Cerebellar nuclear complex (tissue), 1 donor: ENCODE results near the gene ST13.
"Not testable (repeated sequence)": the region's sequence is repeated elsewhere in the genome, so short reads cannot be mapped to it uniquely, and the experiment has no call there.

Experiments used
- DNase-seq, 2 experiments: peaks; one replicate each; lab custom pipeline; 2025; lab: John Stamatoyannopoulos, UW

Gene ST13

DNA sequence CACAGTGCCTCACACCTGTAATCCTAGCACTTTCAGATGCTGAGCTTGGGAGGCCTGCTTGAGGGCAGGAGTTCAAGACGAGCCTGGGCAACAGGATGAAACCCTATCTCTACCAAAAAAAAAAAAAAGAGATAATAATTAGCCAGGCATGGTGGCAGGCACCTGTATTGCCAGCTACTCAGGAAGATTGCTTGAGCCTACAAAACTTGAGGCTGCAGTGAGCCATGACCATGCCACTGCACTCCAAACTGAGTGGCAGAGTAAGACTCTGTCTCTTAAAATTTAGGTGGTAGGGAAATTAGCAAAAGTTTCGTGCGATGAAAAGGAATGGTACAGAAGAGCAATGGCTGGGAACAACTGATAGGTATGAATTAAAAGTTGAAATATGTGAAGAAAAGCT lies 18.0 kb downstream of the ST13 start:
- no peak for DNase-seq

DNA sequence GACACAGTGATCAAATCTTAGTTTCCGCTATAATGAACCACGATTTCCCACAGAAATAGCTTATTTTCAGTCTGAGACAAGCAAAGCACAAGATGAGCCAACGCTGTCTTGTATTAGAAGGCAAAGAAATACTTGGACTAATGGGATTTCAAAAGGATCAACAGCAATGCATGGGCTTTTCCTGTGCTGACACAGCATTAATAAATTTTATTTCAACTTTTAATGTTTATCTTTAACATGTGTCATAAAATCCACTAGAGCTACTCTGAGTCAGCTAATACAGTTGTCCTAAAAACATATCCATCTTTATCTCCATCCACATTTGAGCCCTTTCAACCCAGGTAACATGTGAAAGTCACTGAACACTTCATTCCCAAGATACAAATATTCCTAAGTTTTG lies 21.8 kb downstream of the ST13 start:
- DNase-seq, result no peak

DNA sequence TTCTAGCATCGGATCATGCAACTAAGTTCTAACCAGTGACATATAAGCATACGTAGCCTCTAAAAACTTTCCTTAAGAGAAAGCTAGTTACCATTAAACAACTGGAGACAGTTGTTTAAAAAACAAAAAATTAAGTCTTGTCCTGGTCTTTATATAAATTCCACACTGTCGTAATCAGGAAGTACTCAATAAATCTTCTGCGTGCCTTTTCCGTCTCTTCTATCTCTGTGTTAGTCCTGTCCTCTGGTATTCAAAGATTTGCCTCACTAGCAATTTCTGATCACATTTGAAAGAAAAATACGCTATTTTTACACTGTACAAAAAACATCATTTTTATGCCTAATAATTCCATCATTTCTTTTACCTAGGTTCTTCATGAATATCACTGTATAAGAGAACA lies 27.3 kb downstream of the ST13 start:
- no peak for DNase-seq

DNA sequence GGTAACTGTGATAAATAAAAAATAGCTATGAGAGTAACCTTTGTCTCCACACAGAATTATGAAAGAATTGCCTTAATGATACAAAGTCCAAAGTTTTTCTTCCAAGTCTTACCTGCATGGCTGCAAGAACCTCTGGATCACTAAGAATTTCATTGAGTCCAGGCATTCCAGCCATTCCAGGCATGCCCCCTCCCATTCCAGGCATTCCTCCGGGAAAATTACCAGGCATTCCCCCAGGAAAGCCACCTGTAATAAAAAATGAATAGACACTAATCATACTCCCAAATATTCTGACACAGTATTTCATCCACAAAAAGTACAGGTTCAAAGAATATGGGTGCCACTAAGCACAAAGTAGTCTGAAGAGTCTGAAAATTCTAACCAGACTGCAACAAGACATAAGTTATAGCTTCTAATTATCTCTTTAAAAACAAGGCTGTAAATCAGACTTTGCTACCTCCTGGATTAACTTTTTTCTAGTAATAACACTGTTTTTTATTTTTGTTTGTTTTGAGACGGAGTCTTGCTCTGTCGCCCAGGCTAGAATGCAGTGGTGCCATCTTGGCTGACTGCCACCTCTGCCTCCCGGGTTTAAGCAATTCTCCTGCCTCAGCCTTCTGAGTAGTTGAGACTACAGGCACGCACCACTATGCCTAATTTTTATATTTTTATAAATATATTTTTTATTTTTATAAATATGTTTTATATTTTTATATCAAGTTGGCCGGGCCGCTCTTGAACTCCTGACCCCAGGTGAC lies 29.3 kb downstream of the ST13 start:
- no peak for DNase-seq

DNA sequence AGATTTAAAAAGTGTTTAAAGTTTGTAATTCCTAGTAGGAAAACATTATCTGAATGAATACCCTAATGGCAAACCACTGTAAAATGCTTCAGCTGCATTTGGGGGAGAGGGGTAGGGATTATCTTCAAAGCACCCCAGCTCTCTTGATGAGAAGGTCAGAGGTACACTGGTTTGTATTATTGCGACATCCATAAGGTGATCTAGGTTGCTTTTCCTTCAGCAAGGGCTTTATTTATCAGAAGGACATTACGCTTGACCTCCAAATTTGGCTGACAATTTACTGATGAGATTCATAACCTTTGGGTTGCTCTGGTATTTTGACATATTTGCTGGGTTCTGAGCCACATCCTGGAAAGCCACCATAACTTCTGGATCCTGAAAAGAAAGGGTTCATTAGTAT lies 30.1 kb downstream of the ST13 start:
- not testable (repeated sequence) for DNase-seq

DNA sequence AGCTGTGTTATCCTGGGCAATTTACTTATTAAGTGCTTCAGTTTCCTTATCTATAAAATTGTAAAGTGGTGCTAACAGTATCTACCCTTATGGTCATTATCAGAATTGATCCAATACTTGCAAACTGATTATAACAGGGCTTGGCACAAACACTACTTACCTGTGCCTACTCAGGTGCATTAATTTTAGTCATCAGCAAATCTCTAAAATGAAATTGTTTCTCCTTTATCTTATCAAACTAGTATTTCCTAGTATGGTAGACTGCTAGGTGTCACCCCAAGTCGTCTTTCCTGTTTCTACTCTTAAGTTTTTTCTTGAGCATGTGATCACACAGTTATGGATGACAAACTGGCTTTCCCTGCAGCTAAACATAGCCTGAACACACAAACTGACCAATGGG lies 33.0 kb downstream of the ST13 start:
- DNase-seq, result no peak

DNA sequence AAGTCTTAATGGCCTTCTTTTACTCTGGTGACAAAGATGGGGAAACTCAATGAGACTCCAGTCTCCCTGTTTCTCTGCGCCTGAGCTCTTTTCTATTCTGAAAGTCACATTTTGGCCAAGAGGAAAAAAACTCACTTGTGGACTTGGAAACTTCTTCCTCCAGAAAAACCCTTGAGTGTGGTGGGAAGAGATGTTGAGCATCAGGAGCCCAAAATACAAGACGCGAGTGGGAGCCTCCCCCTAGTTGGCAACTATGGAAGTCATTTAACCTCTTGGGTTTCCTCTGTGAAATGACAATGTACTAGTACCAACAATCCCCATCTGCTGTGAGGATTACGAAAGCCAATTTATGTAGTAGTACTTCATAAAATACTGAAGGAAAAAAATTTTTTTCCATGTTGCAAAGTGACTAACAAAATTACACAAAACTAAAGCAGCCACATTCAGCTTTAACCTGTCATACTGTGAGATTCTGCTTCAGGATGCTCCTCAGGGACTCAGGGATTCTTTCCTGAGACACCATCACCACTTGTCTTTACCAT lies 36.8 kb downstream of the ST13 start:
- no peak for DNase-seq

DNA sequence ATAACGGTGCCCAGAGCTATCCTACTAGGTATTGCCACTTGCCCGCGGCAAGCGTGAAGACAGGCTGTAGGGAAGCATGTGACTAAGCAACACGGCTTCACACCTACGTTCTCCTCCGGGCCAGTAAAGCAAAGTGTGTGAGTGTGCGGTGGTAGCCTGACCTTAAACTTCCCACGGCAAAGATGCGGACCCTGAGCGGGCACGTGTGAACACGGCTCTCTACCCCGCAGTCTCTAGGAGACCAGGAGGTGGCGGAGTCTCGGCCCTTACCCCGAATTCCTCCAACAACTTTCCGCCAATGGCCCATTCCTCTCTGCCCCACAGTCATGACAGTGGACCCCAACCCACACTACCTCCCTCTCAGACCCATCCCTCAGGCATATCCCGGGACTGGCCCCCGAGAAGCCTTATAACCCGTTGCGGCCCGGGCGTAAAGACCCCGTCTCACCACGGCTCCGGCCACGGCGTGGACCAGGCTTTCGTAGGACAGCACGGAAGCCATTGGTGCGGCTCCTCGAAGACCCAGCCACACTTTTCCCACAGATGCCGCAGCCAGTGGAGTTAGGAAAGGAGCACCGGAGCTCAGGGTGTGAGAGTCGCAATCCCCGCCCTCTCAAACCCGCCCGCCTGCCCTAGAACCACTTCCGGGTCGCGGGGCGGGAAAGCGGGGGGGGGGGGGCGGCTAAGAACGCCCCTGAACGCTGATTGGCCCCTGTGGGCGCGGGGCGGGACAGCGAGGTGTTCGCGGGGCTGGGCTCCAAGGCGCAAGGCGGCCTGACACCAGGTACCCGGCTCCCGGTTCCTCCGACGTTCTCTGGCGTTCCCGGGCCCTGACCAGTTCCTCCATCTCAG lies 37.5 kb downstream of the ST13 start, which contains the start of gene SLC25A17:
SLC25A17 (minus strand) TSS at position 600 of the 852 bp plus-strand sequence; CDS start at position 502, 98 bp downstream.
- peak in 1 of 2 experiments; percentile 71 for DNase-seq

DNA sequence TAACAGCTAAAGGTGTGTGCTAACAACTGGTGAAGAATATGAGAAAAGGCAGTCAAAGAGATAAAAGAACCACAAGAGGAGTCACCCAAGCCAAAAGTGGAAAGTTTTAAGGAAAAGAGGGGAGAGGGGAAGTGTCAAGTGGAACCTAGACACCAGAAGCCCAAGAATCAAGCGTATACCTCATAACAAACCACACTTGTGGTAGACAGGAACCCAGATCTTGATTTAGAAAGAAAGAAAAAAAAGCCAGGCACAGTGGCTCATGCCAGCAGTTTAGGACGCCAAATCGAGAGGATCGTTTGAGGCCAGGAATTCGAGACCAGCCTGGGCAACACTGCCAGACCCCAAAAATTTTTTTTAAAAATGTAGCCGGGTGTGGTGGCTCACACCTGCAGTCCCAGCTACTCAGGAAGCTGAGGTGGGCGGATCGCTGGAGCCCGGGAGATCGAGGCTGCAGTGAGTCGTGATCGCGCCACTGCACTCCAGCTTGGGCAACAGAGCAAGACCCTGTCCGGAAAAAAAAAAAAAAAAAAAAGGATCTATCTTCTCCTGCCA lies 38.2 kb downstream of the ST13 start:
- DNase-seq, result no peak

DNA sequence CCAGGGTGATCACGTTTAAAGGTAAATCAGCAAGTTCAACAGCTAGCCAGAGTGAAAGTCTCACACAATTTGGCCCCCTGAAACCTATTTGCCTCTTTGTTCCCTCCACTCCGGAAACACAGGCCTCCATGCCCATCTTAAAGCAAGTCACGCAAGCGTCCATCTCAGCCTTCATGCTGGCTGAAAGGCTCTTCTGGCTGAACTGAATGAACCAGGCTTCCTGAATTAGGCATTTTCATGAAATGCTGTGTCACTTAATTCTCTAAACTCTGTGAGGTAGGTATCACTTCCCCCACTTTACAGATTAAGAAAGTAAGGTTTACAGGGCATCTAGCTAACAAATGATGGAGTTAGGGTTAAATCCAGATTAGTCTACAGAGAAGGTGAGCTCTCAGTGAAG lies 38.7 kb downstream of the ST13 start:
- DNase-seq, result no peak

DNA sequence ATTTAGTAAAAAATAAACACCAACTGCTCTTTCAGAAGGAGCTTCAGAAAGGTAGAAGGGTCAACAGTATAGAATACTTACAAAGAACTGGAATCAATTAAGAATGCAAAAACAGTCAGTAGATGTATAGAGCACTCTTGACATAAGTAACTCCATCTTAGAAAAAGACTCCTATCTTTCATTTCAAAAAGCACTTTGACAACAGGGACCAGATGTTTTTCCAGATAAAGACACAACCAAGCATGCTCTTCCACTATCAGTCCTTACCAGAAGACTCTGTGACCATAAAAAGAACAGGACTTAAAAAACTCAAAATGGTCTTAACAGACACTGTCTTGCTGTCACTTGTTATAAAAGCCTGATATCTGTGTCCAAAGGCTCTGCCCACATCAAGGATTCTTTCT lies 42.5 kb downstream of the ST13 start:
- DNase-seq, result no peak

DNA sequence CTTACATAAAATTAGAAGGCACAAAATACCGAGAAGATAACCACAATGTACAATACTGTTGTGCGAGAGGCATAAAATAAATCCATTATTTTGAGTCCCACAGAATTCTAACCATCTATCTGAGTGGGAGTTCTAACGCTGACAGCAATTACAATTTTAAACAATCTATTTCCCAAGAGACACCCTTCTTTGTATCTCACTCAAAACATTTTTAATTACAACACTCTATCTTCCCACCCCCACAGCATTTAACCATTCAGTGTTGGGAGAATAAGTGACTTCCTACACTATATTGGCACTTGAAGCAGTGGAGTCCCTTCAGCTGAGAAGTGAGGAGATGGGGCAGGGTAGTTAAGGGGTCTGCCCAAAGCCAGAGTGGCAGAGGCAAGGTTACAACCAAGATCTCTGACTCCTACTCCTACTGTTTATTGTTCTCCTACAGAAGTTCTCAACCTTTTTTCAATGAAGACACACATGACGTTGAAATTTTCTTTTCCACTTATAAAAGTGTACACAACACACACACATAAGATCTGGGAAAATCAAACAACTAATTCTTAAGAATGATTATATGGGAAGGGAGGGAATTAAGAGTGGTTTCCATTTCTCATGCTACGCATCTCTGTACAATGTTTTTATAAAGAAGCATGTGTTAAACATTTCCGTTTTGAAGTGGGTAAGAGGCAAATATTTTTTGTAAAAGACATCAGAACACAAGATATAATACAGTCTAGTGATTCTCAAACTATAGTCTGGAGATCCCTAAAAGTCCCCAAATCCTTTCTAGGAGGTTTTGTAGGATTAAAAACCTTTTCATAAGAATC lies 48.2 kb downstream of the ST13 start:
- no peak for DNase-seq

DNA sequence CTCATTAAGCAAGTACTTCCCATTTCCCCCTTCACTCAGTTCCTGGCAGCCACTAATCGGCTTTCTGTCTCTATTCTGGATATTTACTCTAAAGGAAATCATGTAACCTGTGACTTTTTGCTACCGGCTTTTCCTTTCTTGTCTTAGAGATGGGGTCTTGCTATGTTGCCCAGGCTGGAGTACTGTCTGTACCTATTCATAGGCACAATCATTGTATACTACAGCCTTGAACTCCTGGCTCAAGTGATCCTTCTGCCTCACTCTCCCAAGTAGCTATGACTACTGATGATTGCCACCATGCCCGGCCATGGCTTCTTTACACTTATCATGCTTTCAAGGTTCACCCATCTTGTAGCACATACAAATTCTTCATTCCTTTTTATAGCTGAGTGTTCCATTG lies 49.7 kb downstream of the ST13 start:
- no peak for DNase-seq

DNA sequence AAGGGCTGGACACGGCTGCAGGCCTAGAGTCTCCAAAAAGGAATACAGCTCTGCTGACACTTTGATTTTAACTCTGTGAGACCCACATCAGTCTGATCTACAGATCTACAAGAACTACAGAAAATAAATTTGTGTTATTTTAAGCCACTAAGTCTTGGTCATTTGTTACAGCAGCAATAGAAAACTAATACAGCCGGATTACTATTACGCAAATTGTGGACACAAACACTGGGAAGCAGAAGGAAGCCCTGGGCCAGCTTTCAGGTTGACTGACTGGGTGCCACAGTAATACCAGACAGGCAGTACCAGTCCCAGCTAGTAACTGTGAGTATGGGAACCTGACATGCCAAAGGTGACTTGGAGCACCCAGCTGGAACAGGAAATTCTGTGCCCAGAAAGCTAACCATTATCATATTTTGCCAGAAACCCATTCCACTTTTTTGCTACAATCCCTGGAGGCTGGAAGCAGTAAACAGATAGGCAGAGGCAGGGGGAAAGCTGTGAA lies 50.7 kb downstream of the ST13 start:
- DNase-seq, result no peak

DNA sequence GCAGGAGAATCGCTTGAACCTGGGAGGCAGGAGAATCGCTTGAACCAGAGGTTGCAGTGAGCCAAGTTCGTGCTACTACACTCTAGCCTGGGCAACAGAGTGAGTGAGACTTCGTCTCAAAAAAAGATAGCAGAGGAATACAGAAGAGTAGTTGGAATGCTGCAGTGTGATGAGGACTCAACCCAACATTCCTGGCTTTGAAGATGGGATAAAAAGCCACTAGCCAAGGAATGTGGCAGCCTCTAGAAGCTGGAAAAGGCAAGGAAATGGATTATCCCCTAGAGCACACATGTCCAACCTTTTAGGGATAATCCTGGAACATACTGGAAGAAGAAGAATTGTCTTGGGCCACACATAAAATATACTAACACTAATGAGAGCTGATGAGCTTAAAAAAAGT lies 51.2 kb downstream of the ST13 start:
- DNase-seq, result no peak

DNA sequence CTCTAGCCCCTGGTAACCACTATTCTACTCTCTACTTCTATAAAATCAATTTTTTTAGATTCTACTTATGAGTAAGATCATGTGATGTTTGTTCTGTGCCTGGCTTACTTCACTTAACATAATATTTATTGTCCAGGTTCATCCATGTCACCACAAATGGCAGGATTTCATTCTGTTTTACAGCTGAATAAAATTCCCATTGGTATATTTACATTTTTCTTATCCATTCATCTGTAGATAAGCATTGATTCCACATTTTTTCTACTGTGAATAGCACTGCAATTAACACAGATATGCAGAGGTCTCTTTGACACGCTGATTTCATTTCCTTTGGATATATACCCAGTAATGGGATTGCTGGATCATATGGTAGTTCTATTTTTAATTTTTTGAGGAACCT lies 53.1 kb downstream of the ST13 start:
- DNase-seq, result no peak

DNA sequence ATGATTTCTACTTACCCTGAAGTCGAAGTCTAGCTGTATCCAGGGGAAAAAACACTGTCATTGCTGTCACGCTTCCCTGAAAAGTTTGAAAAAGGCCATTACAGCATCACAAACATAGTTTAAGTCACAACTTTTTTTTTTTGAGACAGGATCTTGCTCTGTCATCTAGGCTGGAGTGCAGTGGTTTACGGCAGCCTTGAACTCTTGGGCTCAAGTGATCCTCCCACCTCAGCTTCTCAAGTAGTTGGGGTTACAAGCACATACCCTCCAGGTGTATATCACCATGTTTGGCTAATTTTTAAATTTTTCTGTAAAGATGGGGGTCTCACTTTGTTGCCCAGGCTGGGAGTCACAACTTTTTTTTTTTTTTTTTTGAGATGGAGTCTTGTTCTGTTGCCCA lies 57.4 kb downstream of the ST13 start:
- DNase-seq, result no peak

DNA sequence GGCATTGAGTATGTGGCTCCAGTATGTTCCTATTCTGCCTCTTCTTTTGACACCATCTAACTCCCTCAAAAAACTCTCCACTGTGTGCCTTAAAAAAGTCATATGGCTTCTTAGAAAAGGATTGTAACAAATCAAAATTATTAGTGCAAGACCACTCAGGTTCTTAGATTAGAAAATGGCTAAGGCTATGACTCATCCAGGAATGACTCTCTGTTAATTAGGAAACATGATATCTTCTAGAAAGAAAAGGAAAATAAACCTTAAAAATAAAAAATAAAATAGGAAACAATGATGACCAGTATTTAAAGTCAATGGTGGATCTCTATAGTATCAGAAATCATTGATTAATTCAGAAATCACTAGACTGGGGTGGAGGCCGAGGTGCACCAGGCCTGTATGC lies 59.0 kb downstream of the ST13 start:
- no peak for DNase-seq

DNA sequence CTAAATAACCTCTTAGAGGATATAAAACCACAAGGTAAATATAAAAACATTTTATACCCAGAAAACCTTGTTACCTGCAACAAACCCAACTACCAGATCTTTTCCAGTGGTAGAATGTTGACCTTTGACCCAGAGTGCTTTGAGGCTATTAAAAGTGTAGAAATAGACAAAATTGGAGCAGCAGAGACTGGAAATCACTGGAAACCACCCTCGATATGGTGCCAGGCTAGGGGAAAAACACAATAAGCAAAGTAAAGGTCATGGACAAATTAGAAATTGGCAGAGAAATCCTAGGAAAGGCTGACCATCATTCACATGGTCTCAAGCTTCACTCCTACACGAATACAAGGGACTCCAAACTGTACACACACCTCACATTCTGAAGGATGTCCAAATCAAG lies 64.0 kb downstream of the ST13 start:
- DNase-seq, result no peak

DNA sequence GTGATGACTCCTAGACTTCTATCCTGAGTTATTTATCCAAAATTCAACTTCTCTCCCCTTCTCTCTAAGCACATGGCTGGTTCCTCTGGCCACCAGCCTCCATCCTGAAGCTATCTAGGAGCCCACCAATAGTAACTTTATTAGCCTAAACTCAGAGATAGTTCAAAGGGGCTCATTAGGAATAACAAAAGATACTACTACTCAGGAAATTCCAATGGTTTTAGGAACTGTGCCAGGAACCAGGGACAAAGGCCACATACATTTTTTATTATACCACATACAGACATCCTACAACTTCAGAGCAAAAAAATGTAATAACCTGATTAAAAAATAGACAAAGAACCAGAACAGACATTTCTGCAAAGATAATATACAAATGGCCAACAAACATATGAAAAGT lies 65.2 kb downstream of the ST13 start:
- DNase-seq, result no peak

DNA sequence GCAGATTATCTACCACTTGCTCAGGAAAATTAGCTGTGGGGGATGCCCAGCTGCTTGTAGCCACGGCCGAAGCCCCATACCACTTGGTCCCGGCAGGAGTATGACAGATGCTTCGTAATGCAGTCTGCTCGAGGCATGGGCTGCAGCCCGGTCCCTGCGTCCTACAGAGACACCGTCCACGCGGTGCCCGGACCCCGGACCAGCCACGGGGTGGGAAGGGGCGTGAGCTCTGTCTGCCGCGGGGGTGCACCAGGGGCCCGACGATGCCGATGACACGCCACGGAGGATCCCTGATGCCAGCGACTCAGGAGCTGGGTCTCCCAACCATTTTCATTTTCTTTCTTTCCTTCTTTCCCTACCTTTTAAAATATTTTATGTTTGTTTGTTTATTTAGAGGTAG lies 67.3 kb downstream of the ST13 start:
- DNase-seq, result no peak

DNA sequence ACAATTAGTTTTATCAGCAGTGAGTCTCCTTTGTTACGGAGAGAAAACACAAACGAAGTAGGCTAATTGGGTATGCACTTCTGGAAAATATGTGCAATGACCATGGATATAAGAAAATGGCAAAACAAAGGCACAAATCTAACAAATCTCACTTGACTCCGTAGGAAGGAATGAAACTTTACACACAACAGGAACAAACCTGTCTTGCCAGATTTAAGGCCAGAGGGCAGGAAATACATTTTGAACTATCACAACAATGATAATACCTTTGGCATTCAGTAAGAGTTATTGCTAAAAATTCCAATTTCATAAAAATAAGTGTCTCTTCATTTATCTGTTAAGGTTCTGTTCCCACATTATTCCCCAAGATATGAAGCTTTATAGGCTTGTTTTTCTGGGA lies 73.9 kb downstream of the ST13 start:
- DNase-seq, result no peak
